Measurements from ENCODE around the gene HRAS. TPM values are rescaled to one million over a fixed set of nuclear protein-coding genes. Genes with fewer than 3 reads are reported as not detected.
A peak's percentile ranks its signal among the peaks of the same experiment; 100 is the strongest.

Gene HRAS
- total RNA-seq, 1 experiment from 2014 or later, result 128 TPM

GRCh38 chr11:576811-577610, 41.6 kb upstream of the HRAS start:
- H3K4me3 ChIP-seq (ENCODE audit: low read length), result peak overlapping the region; percentile 79
- H3F3A ChIP-seq (ENCODE audit: low read length, unreplicated experiment), result no peaks in the 10 kb centered on the region
- H3K4me2 ChIP-seq (ENCODE audit: low read length), result peak overlapping the region; percentile 90
- POLR2A ChIA-PET (ENCODE audit: unreplicated experiment), result no interaction called here
- no peak for ATAC-seq
- intact Hi-C loops (cut with micrococcal nuclease), result loop anchor here (2.0 kb wide), 1 partner anchor 40 kb away; the partner anchor contains the start of gene LRRC56
- CTCF ChIA-PET, result interaction anchor here (0.7 kb wide), 1 partner anchor 21 kb away, joined by 4 read pairs; no protein-coding TSS in a partner anchor
- H3K9me3 ChIP-seq (ENCODE audit: low read length), result no peaks in the 10 kb centered on the region
- H3K27ac ChIP-seq (ENCODE audit: low read length), result no peak overlapping the region
- TSS peak; percentile 57 for BruUV-seq (replicated peaks)
- no peak overlapping the region for H2AFZ ChIP-seq (ENCODE audit: low read length)
- H3K27me3 ChIP-seq (ENCODE audit: low read length), result no peaks in the 10 kb centered on the region
- peaks cover 24% of the 10 kb centered on the region for H3K4me1 ChIP-seq (ENCODE audit: insufficient read depth, low read length)
- H3K9ac ChIP-seq (ENCODE audit: low read length), result peak overlapping the region; percentile 98
- no peak for TF ChIP-seq EZH2phosphoT487 (IDR thresholded peaks at IDR 0.05; ENCODE audit: borderline replicate concordance, low read length)
- no peak for TF ChIP-seq CTCF (conservative IDR thresholded peaks at IDR 0.05; ENCODE audit: low read depth, low read length)
- no peak for TF ChIP-seq EZH2 (IDR thresholded peaks at IDR 0.05; ENCODE audit: low read length, unreplicated experiment)
- no peak for DNase-seq
- peaks cover 8% of the 10 kb centered on the region; the same call in 1 of the 2 replicates for H3K36me3 ChIP-seq (ENCODE audit: low read depth, low read length)
- H3K79me2 ChIP-seq (ENCODE audit: low read length), result peaks cover 67% of the 10 kb centered on the region
- H4K20me1 ChIP-seq (ENCODE audit: low read length), result peaks cover 48% of the 10 kb centered on the region
- H3K9me2 ChIP-seq (replicated peaks; ENCODE audit: low read length), result no peaks in the 10 kb centered on the region

- H3K9me2 ChIP-seq (replicated peaks; ENCODE audit: low read length), result no peaks in the 10 kb centered on the region
- peak within 1 kb of the TSS; percentile 97 for H3K4me3 ChIP-seq (ENCODE audit: low read length)
- H3K36me3 ChIP-seq (ENCODE audit: low read depth, low read length), result peaks cover 3% of the 10 kb centered on the region; the same call in 1 of the 2 replicates
- DNase-seq (peak; percentile 85), ATAC-seq (peak; percentile 88)
- no peaks in the 10 kb centered on the region for H3F3A ChIP-seq (ENCODE audit: low read length, unreplicated experiment)
- intact Hi-C loops (cut with micrococcal nuclease), result loop anchor here (2.0 kb wide), 1 partner anchor 39 kb away; the partner anchor contains the start of gene LRRC56
- peaks cover 59% of the 10 kb centered on the region for H3K79me2 ChIP-seq (ENCODE audit: low read length)
- H3K9ac ChIP-seq (ENCODE audit: low read length), result peak within 1 kb of the TSS; percentile 98
- no TSS peak for BruUV-seq (replicated peaks)
- POLR2A ChIA-PET (ENCODE audit: unreplicated experiment), result interaction anchor here (0.5 to 1.0 kb wide), 6 partner anchors 15 to 241 kb away, joined by 3 to 7 read pairs (median 4); partner anchors contain the start of gene RNH1
- no peaks in the 10 kb centered on the region for H3K9me3 ChIP-seq (ENCODE audit: low read length)
- peaks cover 24% of the 10 kb centered on the region for H3K4me1 ChIP-seq (ENCODE audit: insufficient read depth, low read length)
- H3K4me2 ChIP-seq (ENCODE audit: low read length), result peak within 1 kb of the TSS; percentile 99
- peaks cover 41% of the 10 kb centered on the region for H4K20me1 ChIP-seq (ENCODE audit: low read length)
- TF ChIP-seq EZH2phosphoT487 (IDR thresholded peaks at IDR 0.05; ENCODE audit: borderline replicate concordance, low read length), result no peak
- no peak for TF ChIP-seq EZH2 (IDR thresholded peaks at IDR 0.05; ENCODE audit: low read length, unreplicated experiment)
- TF ChIP-seq CTCF (conservative IDR thresholded peaks at IDR 0.05; ENCODE audit: low read depth, low read length), result no peak
- H2AFZ ChIP-seq (ENCODE audit: low read length), result peak within 1 kb of the TSS; percentile 97
- H3K27me3 ChIP-seq (ENCODE audit: low read length), result no peaks in the 10 kb centered on the region
- CTCF ChIA-PET, result no interaction called here
- peak within 1 kb of the TSS; percentile 88 for H3K27ac ChIP-seq (ENCODE audit: low read length)
Measured at GRCh38 chr11:575996-576768, 40.8 kb upstream of the HRAS start, which contains the start of gene PHRF1. PHRF1 (plus strand) TSS chr11:576470; CDS start chr11:581513, 5,043 bp downstream.
